Adrenal gland (tissue), 12 donors: ENCODE data around the gene PEX3. TPM values are rescaled to one million over a fixed set of nuclear protein-coding genes. Genes with fewer than 3 reads are reported as not detected.

Experiments used
- DNase-seq, 7 donors: peaks; one replicate each; pipeline ENCODE4 v3.0.0-alpha.2; 2019 to 2020
- H3K27ac ChIP-seq, 5 donors: fragments of 200-600 bp; sonication (generic) in 4 of 5; 1 replicate in 3 of 5; 2 replicates in 2 of 5; pipeline versions ENCODE4 v1.5.1 to v1.8.0; 2016 to 2020; ENCODE audit warnings: mild to moderate bottlenecking in 1 of 5
- H3K27me3 ChIP-seq: fragments of 200-600 bp; 2 replicates; pipeline ENCODE4 v1.8.0; 2021
- H3K36me3 ChIP-seq, 2 donors: fragments of 200-600 bp; replicated peaks in 1 of 2; 1 replicate in 1 of 2; 2 replicates in 1 of 2; pipeline versions ENCODE4 v1.5.1 to v1.8.0; 2018 to 2022
- H3K4me1 ChIP-seq, 2 donors: fragments of 200-600 bp; replicated peaks in 1 of 2; 1 replicate in 1 of 2; 2 replicates in 1 of 2; pipeline versions ENCODE4 v1.5.1 to v1.8.0; 2018 to 2021
- H3K4me3 ChIP-seq, 4 donors: fragments of 200-600 bp; sonication (generic) in 3 of 4; one replicate each; pipeline ENCODE4 v1.5.1; 2016 to 2018
- H3K9me3 ChIP-seq, 3 donors: fragments of 200-600 bp; sonication (generic) in 1 of 3; replicated peaks in 1 of 3; 1 replicate in 2 of 3; 2 replicates in 1 of 3; pipeline versions ENCODE4 v1.5.1 to v1.8.0; 2016 to 2021
- CTCF ChIP-seq, 6 experiments: fragments of 450-650 bp in 4 of 6; fragments of 200-600 bp in 2 of 6; sonication (generic) in 1 of 6; IDR thresholded peaks; 1 replicate in 5 of 6; 2 replicates in 1 of 6; pipeline versions ENCODE4 v1.5.1 to v1.8.0; 2016 to 2021; ENCODE audit warnings: antibody characterized with exemption in 6 of 6, mild to moderate bottlenecking in 2 of 6, moderate library complexity in 1 of 6
- POLR2A ChIP-seq, 2 donors: fragments of 450-650 bp; IDR thresholded peaks; one replicate each; pipeline ENCODE4 v1.6.1; 2017; ENCODE audit warnings: antibody characterized with exemption in 2 of 2, mild to moderate bottlenecking in 2 of 2, moderate library complexity in 1 of 2
- WGBS, 4 donors: extraction: QIAGEN DNeasy Blood & Tissue Kit in 2 of 4; methylation state at CpG; one replicate each; pipeline versions ENCODE4 v1.1.5 to v1.1.7; 2013 to 2017; 5-methylcytosine and 5-hydroxymethylcytosine counted together
- intact Hi-C, 2 donors: fragments of 100-400 bp; cut with DNase I; formaldehyde crosslinking; loops; one replicate each; pipeline versions ENCODE4 v1.14.1 to v1.15.0; 2022 to 2023
- polyA plus RNA-seq, 3 donors: library from polyadenylated mRNA; stranded (reverse); fragments of 200-250 nt in 2 of 3; fragments of 350-450 nt in 1 of 3; fragmentation: Illumina TruSeq in 1 of 3; extraction: RNeasy Lipid Tissue Mini Kit (QIAGEN cat#74804) in 1 of 3; gene quantifications; one replicate each; pipeline ENCODE4 v1.2.3, GENCODE V29; 2013 to 2014
- total RNA-seq, 9 donors: library from RNA; depleted of rRNA in 4 of 9; stranded (reverse); fragments of >200 nt in 4 of 9; fragments of 120-200 nt in 1 of 9; fragmentation: NEBNext Ultra II Directional in 1 of 9; extraction: Animal tissue kit (Norgen Biotek cat#: 25700) in 1 of 9; gene quantifications; one replicate each; pipeline versions ENCODE4 v1.1.0 to v1.2.4, GENCODE V29; 2013 to 2023
- donor health status: healthy with polysubstance abuse.
- donor health status: Bipolar disorder and iron deficiency.
- donor health status: DM: yes; HTN: yes; CAD: no.
- donor health status: DM: no; HTN: no; CAD: no.
- donor health status: DM: no; HTN: no; CAD: no.
- donor health status: DM: yes; HTN: yes; CAD: no.

Gene PEX3
- total and polyA plus RNA-seq, 12 donors, result 16.3 to 165 (median 54.2) TPM

DNA sequence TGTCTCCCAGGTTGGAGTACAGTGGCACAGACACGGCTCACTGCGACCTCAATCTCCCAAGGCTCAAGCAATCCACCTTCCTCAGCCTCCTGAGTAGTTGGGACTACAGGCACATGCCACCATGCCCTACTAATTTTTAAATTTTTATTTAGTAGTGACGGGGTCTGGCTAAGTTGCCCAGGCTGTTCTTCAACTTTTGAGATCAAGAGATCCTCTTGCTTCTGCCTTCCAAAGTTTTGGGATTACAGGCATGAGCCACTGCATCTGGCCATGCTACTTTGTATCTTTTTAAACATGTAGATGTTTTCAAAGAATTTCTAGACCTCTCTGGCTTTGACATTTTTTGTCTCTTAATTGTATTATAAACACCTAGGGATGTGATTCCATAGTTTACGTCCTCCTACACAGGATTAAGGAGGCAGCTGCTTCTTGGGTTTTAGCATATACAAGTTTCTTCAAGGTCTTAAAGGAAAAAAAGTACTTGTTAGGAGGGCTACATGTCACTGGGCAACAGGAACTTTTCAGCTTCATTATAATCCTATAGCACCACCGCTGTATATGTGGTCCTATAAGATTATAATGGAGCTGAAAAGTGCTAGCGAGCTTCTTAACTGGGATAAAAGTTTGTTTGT, 1.4 kb upstream of the PEX3 start:
- WGBS, 4 donors, result 80 to 83% (median 82%) methylated on average over 6 of the region's 6 CpGs
- Histone ChIP-seq H3K4me3 (peak overlapping the region in 2 of 4 donors; percentile 66), H3K27ac (no peak overlapping the region), H3K4me1 (peaks cover 7 to 25% of the 10 kb centered on the region in 2 donors), H3K36me3 (no peaks in the 10 kb centered on the region), H3K27me3 (no peaks in the 10 kb centered on the region), H3K9me3 (no peaks in the 10 kb centered on the region)
- no peak for DNase-seq
- TF ChIP-seq POLR2A (IDR thresholded peaks at IDR 0.05) (no peak), CTCF (IDR thresholded peaks at IDR 0.05) (no peak)
- intact Hi-C loops, result no loop called here

- 4 to 6% (median 6%) methylated on average over 19 of the region's 19 CpGs for WGBS, 4 donors
- Histone ChIP-seq H3K4me1 (peaks cover 7 to 25% of the 10 kb centered on the region in 2 donors), H3K4me3 (peak overlapping the region; percentile 66 to 96 (median 74)), H3K36me3 (no peaks in the 10 kb centered on the region), H3K27ac (peak overlapping the region in 4 of 5 donors; percentile 73 to 87 (median 87)), H3K27me3 (no peaks in the 10 kb centered on the region), H3K9me3 (no peaks in the 10 kb centered on the region)
- intact Hi-C loops, result no loop called here
- no peak for TF ChIP-seq CTCF (IDR thresholded peaks at IDR 0.05)
- TF ChIP-seq POLR2A (IDR thresholded peaks at IDR 0.05), result no peak
- peak in 5 of 7 donors; percentile 16 to 61 (median 30) for DNase-seq
Measured at GRCh38 chr6:143449714-143450452, 722 bp upstream of the PEX3 start.

DNA sequence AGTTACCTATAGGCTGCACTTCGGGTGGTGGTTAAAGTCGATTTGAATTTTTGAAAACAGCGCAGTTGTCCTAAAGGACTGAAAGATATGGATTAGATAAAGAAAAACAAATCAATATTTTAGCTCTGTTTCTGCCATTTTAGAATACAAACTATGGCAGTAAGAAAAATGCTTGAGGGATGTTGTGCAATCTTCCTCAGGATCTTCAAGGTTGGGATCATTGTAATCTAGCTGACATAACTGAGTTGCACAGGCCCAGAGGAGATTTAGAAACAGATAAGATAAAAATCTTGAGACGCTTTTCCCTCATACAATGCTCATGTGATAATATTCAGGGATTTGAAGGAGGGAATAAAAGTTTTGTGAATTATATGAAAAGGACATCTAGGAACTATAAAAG, 926 bp downstream of the PEX3 start:
- H3K27me3 ChIP-seq, result no peaks in the 10 kb centered on the region
- H3K4me1 ChIP-seq, result peaks cover 7 to 29% of the 10 kb centered on the region in 2 donors
- TF ChIP-seq POLR2A (IDR thresholded peaks at IDR 0.05) (no peak), CTCF (IDR thresholded peaks at IDR 0.05) (no peak)
- peak overlapping the region; percentile 2 to 87 (median 87) for H3K27ac ChIP-seq
- 15 to 28% (median 18%) methylated on average over 4 of the region's 4 CpGs for WGBS, 4 donors
- H3K36me3 ChIP-seq, result no peaks in the 10 kb centered on the region
- DNase-seq, result peak in 1 of 7 donors; percentile 41
- H3K4me3 ChIP-seq, result peak overlapping the region in 1 of 4 donors; percentile 66
- no peaks in the 10 kb centered on the region for H3K9me3 ChIP-seq
- intact Hi-C loops, result no loop called here

- 66 to 95% (median 93%) methylated on average over 2 of the region's 2 CpGs for WGBS, 4 donors
- no peak overlapping the region for H3K27ac ChIP-seq
- no peak overlapping the region for H3K4me3 ChIP-seq
- intact Hi-C loops, result no loop called here
- DNase-seq, result no peak
- no peaks in the 10 kb centered on the region for H3K27me3 ChIP-seq
- TF ChIP-seq POLR2A (IDR thresholded peaks at IDR 0.05) (no peak), CTCF (IDR thresholded peaks at IDR 0.05) (no peak)
- H3K9me3 ChIP-seq, result no peaks in the 10 kb centered on the region
- peaks cover 0 to 25% of the 10 kb centered on the region in 2 donors for H3K4me1 ChIP-seq
- peaks cover 0 to 12% of the 10 kb centered on the region in 2 donors for H3K36me3 ChIP-seq
Measured at GRCh38 chr6:143457563-143458359, 7.2 kb downstream of the PEX3 start.
